HepG2 (cell line): ENCODE measurements around the gene TACC2. TPM values are rescaled to one million over a fixed set of nuclear protein-coding genes. Genes with fewer than 3 reads are reported as not detected.

Experiments
- ATAC-seq: fragments of 200-7000 bp; cut with Tn5 transposase; 3 replicates; pipeline ENCODE4 v1.9.1; 2020; ENCODE audit warnings: mild to moderate bottlenecking, moderate library complexity
- BruUV-seq: library from RNA; stranded (reverse); fragments of 400-500 nt; replicated peaks from 2 replicates; lab custom pipeline; 2021; lab: Mats Ljungman, UMichigan
- CTCF ChIA-PET: fragments of 300-600 bp; formaldehyde crosslinking; extraction: SDS; loops from one replicate; lab custom pipeline; 2021; ENCODE audit warnings: low total read pairs, inconsistent platforms, low intra/inter-chr PET ratio; lab: Yijun Ruan, JAX
- POLR2A ChIA-PET: fragments of 350-600 bp; sonication (Branson Sonifier 250); formaldehyde crosslinking; loops from one replicate; lab custom pipeline; 2020; ENCODE audit warnings: antibody characterized with exemption, inconsistent platforms; lab: Yijun Ruan, JAX
- DNase-seq: peaks from one replicate; pipeline ENCODE4 v3.0.0-alpha.2; 2015; ENCODE audit warnings: low spot score
- FAIRE-seq: peaks from 3 replicates; lab custom pipeline; 2011; peaks lifted over from hg19 to GRCh38; lab: Jason Lieb, UNC
- H2AFZ ChIP-seq: one replicate; pipeline ENCODE4 v1.6.1; 2011; ENCODE audit warnings: low read length, inconsistent platforms
- H3K27ac ChIP-seq: fragments of 300-600 bp; 3 replicates; pipeline ENCODE4 v1.8.0; 2011; ENCODE audit warnings: mixed run types, mild to moderate bottlenecking, mixed read lengths, low read length, inconsistent platforms; ENCODE audit not compliant: insufficient read depth; ENCODE audit errors: extremely low read length
- H3K27me3 ChIP-seq, 2 experiments: fragments of 200-600 bp in 1 of 2; 2 replicates in 1 of 2; 3 replicates in 1 of 2; pipeline versions ENCODE4 v1.6.0 to v1.8.0; 2011; ENCODE audit warnings: low read length in 2 of 2, mild to moderate bottlenecking in 2 of 2, moderate library complexity in 2 of 2, inconsistent platforms in 1 of 2; ENCODE audit not compliant: insufficient read depth in 2 of 2, control insufficient read depth in 1 of 2
- H3K36me3 ChIP-seq, 2 experiments: fragments of 200-600 bp in 1 of 2; replicated peaks in 1 of 2; 2 replicates in 1 of 2; 3 replicates in 1 of 2; pipeline versions ENCODE4 v1.5.1 to v1.8.0; 2011; ENCODE audit warnings: low read length in 2 of 2, inconsistent platforms in 1 of 2; ENCODE audit not compliant: insufficient read depth in 2 of 2, control insufficient read depth in 1 of 2
- H3K4me1 ChIP-seq: 2 replicates; pipeline ENCODE4 v1.5.1; 2012; ENCODE audit warnings: low read length, inconsistent platforms; ENCODE audit not compliant: insufficient read depth
- H3K4me2 ChIP-seq: 2 replicates; pipeline ENCODE4 v1.6.0; 2011; ENCODE audit warnings: low read depth, low read length, inconsistent platforms
- H3K4me3 ChIP-seq, 3 experiments: fragments of 200-600 bp in 1 of 3; sonication (generic), shearing (Covaris generic) in 1 of 3; replicated peaks in 1 of 3; 2 replicates each; pipeline ENCODE4 v1.5.1; 2011 to 2016; ENCODE audit warnings: low read length in 3 of 3, inconsistent platforms in 2 of 3, low read depth in 2 of 3, mild to moderate bottlenecking in 2 of 3, control low read depth in 1 of 3, mixed read lengths in 1 of 3; ENCODE audit not compliant: insufficient read depth in 1 of 3
- H3K79me2 ChIP-seq: one replicate; pipeline ENCODE4 v1.6.1; 2011; ENCODE audit warnings: low read length, inconsistent platforms; ENCODE audit not compliant: insufficient read depth
- H3K9ac ChIP-seq: 2 replicates; pipeline ENCODE4 v1.6.0; 2011; ENCODE audit warnings: mild to moderate bottlenecking, low read depth, low read length, inconsistent platforms; ENCODE audit not compliant: insufficient read depth
- H3K9me3 ChIP-seq: 2 replicates; pipeline ENCODE4 v1.5.1; 2012; ENCODE audit warnings: mild to moderate bottlenecking, low read length
- H4K20me1 ChIP-seq: 2 replicates; pipeline ENCODE4 v1.6.0; 2011; ENCODE audit warnings: inconsistent platforms, mild to moderate bottlenecking, low read length, moderate library complexity; ENCODE audit not compliant: insufficient read depth
- CEBPG ChIP-seq: IDR thresholded peaks from 2 replicates; pipeline ENCODE4 v1.6.1; 2016
- SAFB2 ChIP-seq: sonication (generic); formaldehyde crosslinking; IDR thresholded peaks from 2 replicates; pipeline ENCODE4 v1.5.1; 2020; ENCODE audit warnings: missing genetic modification reagents, low read depth, mild to moderate bottlenecking, borderline replicate concordance
- SRF ChIP-seq: IDR thresholded peaks from 2 replicates; pipeline ENCODE4 v1.6.1; 2011; ENCODE audit warnings: mild to moderate bottlenecking, low read depth, low read length, moderate library complexity
- WGBS: methylation state at CpG from one replicate; pipeline ENCODE4 v1.1.6; 2017; ENCODE audit warnings: low lambda C conversion rate; 5-methylcytosine and 5-hydroxymethylcytosine counted together
- in situ Hi-C: cut with HindIII; loops from 2 replicates; pipeline ENCODE4 v1.10.0; 2017; ENCODE audit warnings: low pct_unique_long_range_greater_than_20kb; ENCODE audit not compliant: extremely low pct_ligation_motif_present
- intact Hi-C: fragments of 100-400 bp; cut with micrococcal nuclease; formaldehyde crosslinking; loops from one replicate; pipeline ENCODE4 v1.10.0; 2022; ENCODE audit not compliant: unreplicated experiment
- polyA plus RNA-seq, 8 experiments: library from polyadenylated mRNA; depleted of rRNA in 3 of 8; stranded (reverse) in 7 of 8; unstranded in 1 of 8; fragments of >200 nt; fragmentation: Illumina TruSeq in 4 of 8; extraction: Trizol in 4 of 8; gene quantifications; 2 replicates each; pipeline versions ENCODE4 v1.2.1 to v1.2.3, GENCODE V29; 2011 to 2016; ENCODE audit warnings: low read depth in 4 of 8, missing spikeins in 1 of 8, mixed read lengths in 1 of 8; ENCODE audit not compliant: insufficient read depth in 1 of 8
- total RNA-seq, 5 experiments: library from RNA; depleted of rRNA; stranded (reverse); fragments of >200 nt; fragmentation: Illumina TruSeq; extraction: Trizol; gene quantifications; 2 replicates each; pipeline ENCODE4 v1.2.3, GENCODE V29; 2016; ENCODE audit warnings: low read depth in 1 of 5
- TF ChIP-seq, protein P1 (sequence below): sonication (generic); formaldehyde crosslinking; IDR thresholded peaks from 2 replicates; pipeline ENCODE4 v1.8.0; 2022; ENCODE audit warnings: missing genetic modification reagents, mild to moderate bottlenecking, inconsistent platforms, borderline replicate concordance

TACC2 gene
- total and polyA plus RNA-seq, 2 of the 13 experiments (the other 11 are each of a cell fraction or from before 2014, with no cell fraction given) = 11.8 to 16.0 TPM

DNA sequence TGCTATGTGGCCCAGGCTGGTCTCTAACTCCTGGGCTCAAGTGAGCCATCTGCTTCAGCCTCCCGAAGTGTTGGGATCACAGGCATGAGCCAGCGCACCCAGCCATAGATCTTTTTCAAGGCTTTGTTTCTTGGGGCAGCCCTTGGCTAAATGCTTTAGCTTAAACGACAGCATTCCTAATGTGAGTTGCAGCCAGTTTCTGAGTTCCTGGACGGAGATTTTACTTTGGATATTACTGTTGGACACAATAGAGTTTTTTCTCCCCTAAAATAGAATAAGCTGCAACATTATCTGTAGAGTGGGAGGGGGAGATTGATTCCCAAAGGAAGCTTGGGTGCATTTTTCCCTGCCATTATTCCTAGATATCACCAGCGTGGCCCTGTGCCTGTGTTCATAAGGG lies 179.1 kb downstream of the TACC2 start (continued):
- TF ChIP-seq, protein P1, sequence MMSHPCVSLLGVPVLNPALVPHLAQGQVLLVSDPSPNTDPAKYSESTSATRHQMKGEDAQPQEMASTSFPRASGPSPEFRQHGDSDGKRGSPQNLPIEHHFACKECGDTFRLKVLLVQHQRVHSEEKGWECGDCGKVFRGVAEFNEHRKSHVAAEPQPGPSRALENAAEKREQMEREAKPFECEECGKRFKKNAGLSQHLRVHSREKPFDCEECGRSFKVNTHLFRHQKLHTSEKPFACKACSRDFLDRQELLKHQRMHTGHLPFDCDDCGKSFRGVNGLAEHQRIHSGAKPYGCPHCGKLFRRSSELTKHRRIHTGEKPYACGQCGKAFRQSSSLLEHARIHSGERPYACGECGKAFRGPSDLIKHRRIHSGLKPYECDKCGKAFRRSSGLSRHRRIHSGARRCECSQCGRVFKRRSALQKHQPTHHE (CRISPR knock-in tag) = no peak
- TF ChIP-seq SAFB2 (CRISPR knock-in tag) = no peak

GRCh38 chr10:122168598-122169394 lies 179.8 kb downstream of the TACC2 start:
- POLR2A ChIA-PET = no interaction called here
- H4K20me1 ChIP-seq = peaks cover 16% of the 10 kb centered on the region; the same call in 1 of the 2 replicates
- peaks cover 2 to 13% of the 10 kb centered on the region in 2 experiments; a peak in 3 of 5 replicates for H3K36me3 ChIP-seq
- no peaks in the 10 kb centered on the region for H3K27me3 ChIP-seq
- no TSS peak for BruUV-seq
- in situ Hi-C loops = no loop called here
- intact Hi-C loops = no loop called here
- ATAC-seq = no peak
- 100% methylated on average over 3 of the region's 3 CpGs for WGBS
- CTCF ChIA-PET = no interaction called here
- H3K4me3 ChIP-seq = no peak overlapping the region
- H3K27ac ChIP-seq = no peak overlapping the region
- H3K4me1 ChIP-seq = peaks cover 27% of the 10 kb centered on the region
- H2AFZ ChIP-seq = no peak overlapping the region
- H3K4me2 ChIP-seq = no peak overlapping the region
- no peak for TF ChIP-seq CEBPG
- TF ChIP-seq SRF = peak; percentile 57; the same call in 1 of the 2 replicates
- no peak for DNase-seq
- peaks cover 17% of the 10 kb centered on the region for H3K79me2 ChIP-seq
- FAIRE-seq = no peak
- H3K9me3 ChIP-seq = no peaks in the 10 kb centered on the region
- H3K9ac ChIP-seq = no peak overlapping the region
